Panc1 (cell line): Measurements from ENCODE around the gene TIMM17B. TPM values are rescaled to one million over a fixed set of nuclear protein-coding genes. Genes with fewer than 3 reads are reported as not detected.

Experiments
- ATAC-seq: fragments of 200-7000 bp; cut with Tn5 transposase; 2 replicates; pipeline ENCODE4 v1.9.1; 2020; ENCODE audit warnings: mild to moderate bottlenecking, moderate library complexity
- BruUV-seq: library from RNA; stranded (reverse); fragments of 400-500 nt; replicated peaks from 2 replicates; lab custom pipeline; 2021; lab: Mats Ljungman, UMichigan
- CTCF ChIA-PET: fragments of 300-600 bp; sonication (Branson Sonifier 250); formaldehyde crosslinking; loops from one replicate; lab custom pipeline; 2022; ENCODE audit warnings: antibody characterized with exemption; lab: Charles Lee
- POLR2A ChIA-PET: fragments of 300-600 bp; sonication (Branson Sonifier 250); formaldehyde crosslinking; loops from one replicate; lab custom pipeline; 2022; ENCODE audit warnings: antibody characterized with exemption; lab: Charles Lee
- DNase-seq: peaks from one replicate; pipeline ENCODE4 v3.0.0-alpha.2; 2010; ENCODE audit warnings: low read depth, low spot score
- H3K27ac ChIP-seq: 2 replicates; pipeline ENCODE4 v1.5.1; 2011; ENCODE audit warnings: mild to moderate bottlenecking, low read length, inconsistent platforms
- H3K27me3 ChIP-seq: fragments of 200-500 bp; sonication (Bioruptor generic); 2 replicates; pipeline ENCODE4 v1.6.0; 2014; ENCODE audit warnings: low read length, inconsistent platforms; ENCODE audit not compliant: control insufficient read depth, insufficient read depth
- H3K36me3 ChIP-seq: fragments of 200-500 bp; sonication (Bioruptor generic); 2 replicates; pipeline ENCODE4 v1.5.1; 2014; ENCODE audit warnings: inconsistent platforms, mild to moderate bottlenecking, low read length, moderate library complexity; ENCODE audit not compliant: control insufficient read depth, insufficient read depth
- H3K4me1 ChIP-seq: 2 replicates; pipeline ENCODE4 v1.5.1; 2011; ENCODE audit warnings: inconsistent platforms, mild to moderate bottlenecking, low read length, moderate library complexity; ENCODE audit not compliant: control insufficient read depth, insufficient read depth
- H3K4me3 ChIP-seq, 2 experiments: 2 replicates each; pipeline ENCODE4 v1.5.1; 2011 to 2012; ENCODE audit warnings: low read depth in 2 of 2, low read length in 2 of 2, mild to moderate bottlenecking in 2 of 2, inconsistent platforms in 1 of 2, moderate library complexity in 1 of 2
- H3K9me3 ChIP-seq: fragments of 200-500 bp; sonication (Bioruptor generic); 2 replicates; pipeline ENCODE4 v1.5.1; 2014; ENCODE audit warnings: low read depth, mild to moderate bottlenecking, inconsistent platforms, low read length, moderate library complexity; ENCODE audit not compliant: control insufficient read depth, insufficient read depth
- CTCF ChIP-seq: fragments of 450-650 bp; IDR thresholded peaks from 2 replicates; pipeline ENCODE4 v1.5.1; 2017; ENCODE audit warnings: mild to moderate bottlenecking
- POLR2AphosphoS5 ChIP-seq: IDR thresholded peaks from 2 replicates; pipeline ENCODE4 v1.6.1; 2012; ENCODE audit warnings: mild to moderate bottlenecking, low read depth, low read length, moderate library complexity
- REST ChIP-seq, 2 experiments: IDR thresholded peaks; 2 replicates each; pipeline ENCODE4 v1.6.1; 2011 to 2012; ENCODE audit warnings: low read depth in 2 of 2, control low read depth in 1 of 2, low read length in 1 of 2, mild to moderate bottlenecking in 1 of 2, moderate library complexity in 1 of 2; ENCODE audit not compliant: insufficient read depth in 1 of 2
- SIN3A ChIP-seq: IDR thresholded peaks from 2 replicates; pipeline ENCODE4 v1.6.1; 2012; ENCODE audit warnings: low read depth, mild to moderate bottlenecking, low read length, moderate library complexity, borderline replicate concordance; ENCODE audit not compliant: insufficient read depth
- TCF7L2 ChIP-seq: IDR thresholded peaks from 2 replicates; pipeline ENCODE4 v1.6.1; 2011; ENCODE audit warnings: mild to moderate bottlenecking, low read depth, low read length, inconsistent platforms
- in situ Hi-C: cut with HindIII; loops from 2 replicates; pipeline ENCODE4 v1.10.0; 2016; ENCODE audit warnings: low sequenced_read_pairs, low pct_unique_long_range_greater_than_20kb
- intact Hi-C: fragments of 100-400 bp; cut with micrococcal nuclease; formaldehyde crosslinking; loops from one replicate; pipeline ENCODE4 v1.10.0; 2022; ENCODE audit not compliant: unreplicated experiment
- total RNA-seq: library from RNA; stranded (reverse); gene quantifications from one replicate; pipeline ENCODE4 v1.2.1, GENCODE V29; 2021; ENCODE audit not compliant: unreplicated experiment

TIMM17B gene
- total RNA-seq, 1 experiment from 2014 or later: 92.1 TPM

- H3K36me3 ChIP-seq: no peaks in the 10 kb centered on the region; the same call in 1 of the 2 replicates
- CTCF ChIA-PET: no interaction called here
- in situ Hi-C loops: no loop called here
- ATAC-seq: no peak
- intact Hi-C loops: no loop called here
- no peaks in the 10 kb centered on the region for H3K4me1 ChIP-seq
- BruUV-seq: no TSS peak
- DNase-seq: no peak
- no peaks in the 10 kb centered on the region for H3K27me3 ChIP-seq
- no peak overlapping the region for H3K4me3 ChIP-seq
- H3K9me3 ChIP-seq: no peaks in the 10 kb centered on the region
- no peak for TF ChIP-seq CTCF
- TF ChIP-seq REST (IDR thresholded peaks at IDR 0.05; ENCODE audit: insufficient read depth in 1 of 2, low read depth in 2 of 2, low read length in 1 of 2): no peak
- TF ChIP-seq POLR2AphosphoS5: no peak
- no peak for TF ChIP-seq SIN3A
- TF ChIP-seq TCF7L2: no peak
- H3K27ac ChIP-seq: no peak overlapping the region
- POLR2A ChIA-PET: no interaction called here
These were observed 36.2 kb upstream of the TIMM17B start for GRCh38 chrX:48933757-48934156.

GRCh38 chrX:48927736-48928382 is 30.3 kb upstream of the TIMM17B start:
- DNase-seq (no peak), ATAC-seq (no peak)
- TF ChIP-seq CTCF: no peak
- TF ChIP-seq TCF7L2: no peak
- TF ChIP-seq SIN3A: no peak
- no peak for TF ChIP-seq POLR2AphosphoS5
- TF ChIP-seq REST (IDR thresholded peaks at IDR 0.05; ENCODE audit: insufficient read depth in 1 of 2, low read depth in 2 of 2, low read length in 1 of 2): no peak
- ChIA-PET CTCF (no interaction called here), POLR2A (no interaction called here)
- no peaks in the 10 kb centered on the region for H3K9me3 ChIP-seq
- BruUV-seq: TSS peak; percentile 47
- in situ Hi-C loops (no loop called here), intact Hi-C loops (no loop called here)
- H3K27ac ChIP-seq: no peak overlapping the region
- H3K27me3 ChIP-seq: no peaks in the 10 kb centered on the region
- no peaks in the 10 kb centered on the region; the same call in 1 of the 2 replicates for H3K36me3 ChIP-seq
- H3K4me1 ChIP-seq: no peaks in the 10 kb centered on the region
- H3K4me3 ChIP-seq: no peak overlapping the region
